SK-N-SH treated with all-trans-retinoic acid at 6 μM for 48 hours (cell line): ENCODE measurements around the gene HECTD4.

Source experiments
- ATAC-seq: fragments of 200-7000 bp; cut with Tn5 transposase; 3 replicates; pipeline ENCODE4 v1.9.1; 2020; ENCODE audit warnings: mild to moderate bottlenecking, moderate library complexity
- ARNTL ChIP-seq: fragments of 450-650 bp; formaldehyde crosslinking; IDR thresholded peaks from 2 replicates; pipeline ENCODE4 v1.5.0; 2020; ENCODE audit warnings: low read depth, mild to moderate bottlenecking, moderate library complexity, borderline replicate concordance
- BACH2 ChIP-seq: fragments of 250-450 bp; sonication (Bioruptor Pico); IDR thresholded peaks from 2 replicates; pipeline ENCODE4 v1.9.0; 2021; ENCODE audit warnings: mild to moderate bottlenecking, borderline replicate concordance
- CSDC2 ChIP-seq: fragments of 250-450 bp; sonication (Bioruptor Pico); IDR thresholded peaks from 2 replicates; pipeline ENCODE4 v1.5.0; 2020; ENCODE audit warnings: mild to moderate bottlenecking, moderate library complexity
- ESRRG ChIP-seq: fragments of 250-450 bp; sonication (Bioruptor Pico); IDR thresholded peaks from 2 replicates; pipeline ENCODE4 v1.6.1; 2021; ENCODE audit warnings: mild to moderate bottlenecking
- GLIS3 ChIP-seq: fragments of 250-450 bp; sonication (Bioruptor Pico); IDR thresholded peaks from 2 replicates; pipeline ENCODE4 v1.5.0; 2020; ENCODE audit warnings: mild to moderate bottlenecking, moderate library complexity
- ISL1 ChIP-seq: fragments of 250-450 bp; sonication (Bioruptor Pico); IDR thresholded peaks from 2 replicates; pipeline ENCODE4 v2.1.2; 2022; ENCODE audit warnings: mild to moderate bottlenecking, moderate library complexity
- OSR1 ChIP-seq: fragments of 250-450 bp; sonication (Bioruptor Pico); IDR thresholded peaks from 2 replicates; pipeline ENCODE4 v1.8.0; 2022; ENCODE audit warnings: moderate library complexity, mild to moderate bottlenecking, inconsistent platforms
- PPARA ChIP-seq: fragments of 250-450 bp; sonication (Bioruptor Pico); IDR thresholded peaks from 2 replicates; pipeline ENCODE4 v1.5.0; 2020; ENCODE audit warnings: mild to moderate bottlenecking, borderline replicate concordance
- RARB ChIP-seq: fragments of 250-450 bp; sonication (Bioruptor Pico); IDR thresholded peaks from 2 replicates; pipeline ENCODE4 v1.8.0; 2021; ENCODE audit warnings: mild to moderate bottlenecking, moderate library complexity
- SNAI2 ChIP-seq: fragments of 250-450 bp; sonication (Bioruptor Pico); IDR thresholded peaks from 2 replicates; pipeline ENCODE4 v1.5.0; 2020; ENCODE audit warnings: mild to moderate bottlenecking, moderate library complexity
- TCF4 ChIP-seq: fragments of 250-450 bp; sonication (Bioruptor Pico); IDR thresholded peaks from 2 replicates; pipeline ENCODE4 v1.8.0; 2021; ENCODE audit warnings: mild to moderate bottlenecking, moderate library complexity, borderline replicate concordance
- TOX ChIP-seq: fragments of 250-450 bp; sonication (Bioruptor Pico); IDR thresholded peaks from 2 replicates; pipeline ENCODE4 v1.8.0; 2021; ENCODE audit warnings: mild to moderate bottlenecking, moderate library complexity, borderline replicate concordance
- ZC3H10 ChIP-seq: fragments of 250-450 bp; sonication (Bioruptor Pico); IDR thresholded peaks from 2 replicates; pipeline ENCODE4 v1.5.1; 2021; ENCODE audit warnings: mild to moderate bottlenecking, moderate library complexity
- ZFP3 ChIP-seq: fragments of 250-450 bp; sonication (Bioruptor Pico); IDR thresholded peaks from 2 replicates; pipeline ENCODE4 v1.5.0; 2020; ENCODE audit warnings: mild to moderate bottlenecking, moderate library complexity
- ZFP30 ChIP-seq: fragments of 450-650 bp; formaldehyde crosslinking; IDR thresholded peaks from 2 replicates; pipeline ENCODE4 v1.5.0; 2022; ENCODE audit warnings: mild to moderate bottlenecking, moderate library complexity
- ZNF565 ChIP-seq: fragments of 450-650 bp; formaldehyde crosslinking; conservative IDR thresholded peaks from 2 replicates; pipeline ENCODE4 v1.5.0; 2020; ENCODE audit warnings: low read depth, mild to moderate bottlenecking, moderate library complexity
- ZNF70 ChIP-seq: fragments of 450-650 bp; formaldehyde crosslinking; IDR thresholded peaks from 2 replicates; pipeline ENCODE4 v1.5.0; 2020; ENCODE audit warnings: mild to moderate bottlenecking, moderate library complexity
- ZNF8 ChIP-seq: fragments of 450-650 bp; formaldehyde crosslinking; IDR thresholded peaks from 2 replicates; pipeline ENCODE4 v1.5.0; 2020; ENCODE audit warnings: mild to moderate bottlenecking, moderate library complexity
- TF ChIP-seq, protein P1 (sequence below): fragments of 250-450 bp; sonication (Bioruptor Pico); IDR thresholded peaks from 2 replicates; pipeline ENCODE4 v1.5.1; 2021; ENCODE audit warnings: mild to moderate bottlenecking, moderate library complexity
- TF ChIP-seq, protein P2 (sequence below): fragments of 250-450 bp; sonication (Bioruptor Pico); IDR thresholded peaks from 2 replicates; pipeline ENCODE4 v1.5.1; 2020; ENCODE audit warnings: low read depth, mild to moderate bottlenecking, moderate library complexity
- TF ChIP-seq, protein P3 (sequence below): fragments of 250-450 bp; sonication (Bioruptor Pico); IDR thresholded peaks from 2 replicates; pipeline ENCODE4 v1.8.0; 2020; ENCODE audit warnings: mild to moderate bottlenecking, moderate library complexity, borderline replicate concordance
- TF ChIP-seq, protein P4 (sequence below): fragments of 250-450 bp; sonication (Bioruptor Pico); IDR thresholded peaks from 2 replicates; pipeline ENCODE4 v1.5.0; 2020; ENCODE audit warnings: mild to moderate bottlenecking, moderate library complexity

Gene HECTD4

DNA sequence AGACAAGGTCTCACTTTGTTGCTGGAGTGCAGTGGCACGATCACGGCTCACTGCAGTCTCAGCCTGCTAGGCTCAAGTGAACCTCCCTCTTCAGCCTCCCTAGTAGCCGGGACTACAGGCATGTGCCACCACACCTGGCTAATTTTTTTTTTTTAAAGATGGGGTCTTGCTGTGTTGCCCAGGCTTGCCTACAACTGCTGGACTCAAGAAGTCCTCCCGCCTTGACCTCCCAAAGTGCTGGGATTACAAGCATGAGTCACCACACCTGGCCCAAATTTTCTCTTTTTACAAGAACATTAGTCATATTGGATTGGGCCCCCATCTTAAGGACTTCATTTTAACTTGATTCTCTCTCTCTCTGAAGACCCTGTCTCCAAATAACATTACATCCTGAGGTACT, 7.0 kb upstream of the HECTD4 start (continued):
- TF ChIP-seq PPARA: no peak
- TF ChIP-seq ZC3H10 (CRISPR knock-in tag): no peak
- no peak for TF ChIP-seq ZNF70

DNA sequence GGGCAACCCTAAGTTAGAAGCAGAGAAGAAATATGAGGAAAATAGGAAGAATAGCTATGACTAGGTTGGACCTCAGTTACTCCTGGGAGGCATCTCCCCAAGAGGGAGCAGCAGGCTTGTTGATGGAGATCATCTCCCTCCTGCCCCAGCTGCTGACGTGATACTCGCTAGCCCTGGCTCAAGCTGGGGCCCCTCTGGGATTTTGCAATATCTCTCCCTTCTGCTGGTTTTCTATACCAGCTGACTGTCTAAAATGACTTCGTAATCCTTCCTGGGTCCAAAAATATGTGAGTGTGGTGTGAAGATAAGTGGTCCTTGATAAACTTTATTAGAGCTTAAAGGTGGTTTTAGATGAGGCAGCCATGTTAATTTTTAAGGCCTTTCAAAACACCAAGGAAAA, 4.5 kb upstream of the HECTD4 start:
- TF ChIP-seq ZFP30 (CRISPR knock-in tag): no peak
- TF ChIP-seq, protein P1, sequence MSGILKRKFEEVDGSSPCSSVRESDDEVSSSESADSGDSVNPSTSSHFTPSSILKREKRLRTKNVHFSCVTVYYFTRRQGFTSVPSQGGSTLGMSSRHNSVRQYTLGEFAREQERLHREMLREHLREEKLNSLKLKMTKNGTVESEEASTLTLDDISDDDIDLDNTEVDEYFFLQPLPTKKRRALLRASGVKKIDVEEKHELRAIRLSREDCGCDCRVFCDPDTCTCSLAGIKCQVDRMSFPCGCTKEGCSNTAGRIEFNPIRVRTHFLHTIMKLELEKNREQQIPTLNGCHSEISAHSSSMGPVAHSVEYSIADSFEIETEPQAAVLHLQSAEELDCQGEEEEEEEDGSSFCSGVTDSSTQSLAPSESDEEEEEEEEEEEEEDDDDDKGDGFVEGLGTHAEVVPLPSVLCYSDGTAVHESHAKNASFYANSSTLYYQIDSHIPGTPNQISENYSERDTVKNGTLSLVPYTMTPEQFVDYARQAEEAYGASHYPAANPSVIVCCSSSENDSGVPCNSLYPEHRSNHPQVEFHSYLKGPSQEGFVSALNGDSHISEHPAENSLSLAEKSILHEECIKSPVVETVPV (CRISPR knock-in tag): no peak
- TF ChIP-seq RARB (CRISPR knock-in tag): no peak
- no peak for TF ChIP-seq SNAI2
- TF ChIP-seq TCF4 (CRISPR knock-in tag): no peak
- TF ChIP-seq, protein P2, sequence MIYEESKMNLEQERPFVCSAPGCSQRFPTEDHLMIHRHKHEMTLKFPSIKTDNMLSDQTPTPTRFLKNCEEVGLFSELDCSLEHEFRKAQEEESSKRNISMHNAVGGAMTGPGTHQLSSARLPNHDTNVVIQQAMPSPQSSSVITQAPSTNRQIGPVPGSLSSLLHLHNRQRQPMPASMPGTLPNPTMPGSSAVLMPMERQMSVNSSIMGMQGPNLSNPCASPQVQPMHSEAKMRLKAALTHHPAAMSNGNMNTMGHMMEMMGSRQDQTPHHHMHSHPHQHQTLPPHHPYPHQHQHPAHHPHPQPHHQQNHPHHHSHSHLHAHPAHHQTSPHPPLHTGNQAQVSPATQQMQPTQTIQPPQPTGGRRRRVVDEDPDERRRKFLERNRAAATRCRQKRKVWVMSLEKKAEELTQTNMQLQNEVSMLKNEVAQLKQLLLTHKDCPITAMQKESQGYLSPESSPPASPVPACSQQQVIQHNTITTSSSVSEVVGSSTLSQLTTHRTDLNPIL: no peak
- no peak for TF ChIP-seq BACH2 (CRISPR knock-in tag)
- TF ChIP-seq ARNTL (CRISPR knock-in tag): no peak
- no peak for TF ChIP-seq ZNF565 (CRISPR knock-in tag)
- TF ChIP-seq ZNF8 (CRISPR knock-in tag): no peak
- TF ChIP-seq ISL1: no peak
- no peak for TF ChIP-seq TOX (CRISPR knock-in tag)
- TF ChIP-seq PPARA: no peak
- TF ChIP-seq, protein P3, sequence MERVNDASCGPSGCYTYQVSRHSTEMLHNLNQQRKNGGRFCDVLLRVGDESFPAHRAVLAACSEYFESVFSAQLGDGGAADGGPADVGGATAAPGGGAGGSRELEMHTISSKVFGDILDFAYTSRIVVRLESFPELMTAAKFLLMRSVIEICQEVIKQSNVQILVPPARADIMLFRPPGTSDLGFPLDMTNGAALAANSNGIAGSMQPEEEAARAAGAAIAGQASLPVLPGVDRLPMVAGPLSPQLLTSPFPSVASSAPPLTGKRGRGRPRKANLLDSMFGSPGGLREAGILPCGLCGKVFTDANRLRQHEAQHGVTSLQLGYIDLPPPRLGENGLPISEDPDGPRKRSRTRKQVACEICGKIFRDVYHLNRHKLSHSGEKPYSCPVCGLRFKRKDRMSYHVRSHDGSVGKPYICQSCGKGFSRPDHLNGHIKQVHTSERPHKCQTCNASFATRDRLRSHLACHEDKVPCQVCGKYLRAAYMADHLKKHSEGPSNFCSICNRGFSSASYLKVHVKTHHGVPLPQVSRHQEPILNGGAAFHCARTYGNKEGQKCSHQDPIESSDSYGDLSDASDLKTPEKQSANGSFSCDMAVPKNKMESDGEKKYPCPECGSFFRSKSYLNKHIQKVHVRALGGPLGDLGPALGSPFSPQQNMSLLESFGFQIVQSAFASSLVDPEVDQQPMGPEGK: no peak
- TF ChIP-seq OSR1 (CRISPR knock-in tag): no peak
- TF ChIP-seq GLIS3 (CRISPR knock-in tag): no peak
- ATAC-seq: no peak

DNA sequence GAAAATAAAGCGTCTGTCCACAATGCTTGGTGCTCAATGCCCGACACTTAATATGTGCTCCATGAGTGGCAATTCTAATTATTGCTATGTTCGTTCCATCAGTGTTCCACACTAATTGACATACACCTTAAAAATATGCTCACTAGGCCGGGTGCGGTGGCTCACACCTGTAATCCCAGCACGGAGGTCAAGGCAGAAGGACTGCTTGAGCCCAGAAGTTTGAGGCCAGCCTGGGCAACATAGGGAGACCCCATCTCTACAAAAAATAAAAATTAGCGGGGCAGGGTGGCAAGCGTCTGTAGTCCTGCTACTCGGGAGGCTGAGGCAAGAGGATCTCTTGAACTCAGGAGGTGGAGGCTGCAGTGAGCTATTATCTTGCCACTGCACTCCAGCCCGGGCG, 635 bp upstream of the HECTD4 start:
- TF ChIP-seq ZC3H10 (CRISPR knock-in tag) (no peak), ZNF565 (CRISPR knock-in tag) (no peak), PPARA (no peak), CSDC2 (no peak), ZFP3 (CRISPR knock-in tag) (no peak), ZNF70 (no peak), TOX (CRISPR knock-in tag) (no peak), SNAI2 (no peak), RARB (CRISPR knock-in tag) (no peak), ESRRG (CRISPR knock-in tag) (no peak), ISL1 (no peak), OSR1 (CRISPR knock-in tag) (no peak), TCF4 (CRISPR knock-in tag) (no peak), ZNF8 (CRISPR knock-in tag) (no peak), ZFP30 (CRISPR knock-in tag) (no peak), BACH2 (CRISPR knock-in tag) (no peak)
- TF ChIP-seq, protein P4, sequence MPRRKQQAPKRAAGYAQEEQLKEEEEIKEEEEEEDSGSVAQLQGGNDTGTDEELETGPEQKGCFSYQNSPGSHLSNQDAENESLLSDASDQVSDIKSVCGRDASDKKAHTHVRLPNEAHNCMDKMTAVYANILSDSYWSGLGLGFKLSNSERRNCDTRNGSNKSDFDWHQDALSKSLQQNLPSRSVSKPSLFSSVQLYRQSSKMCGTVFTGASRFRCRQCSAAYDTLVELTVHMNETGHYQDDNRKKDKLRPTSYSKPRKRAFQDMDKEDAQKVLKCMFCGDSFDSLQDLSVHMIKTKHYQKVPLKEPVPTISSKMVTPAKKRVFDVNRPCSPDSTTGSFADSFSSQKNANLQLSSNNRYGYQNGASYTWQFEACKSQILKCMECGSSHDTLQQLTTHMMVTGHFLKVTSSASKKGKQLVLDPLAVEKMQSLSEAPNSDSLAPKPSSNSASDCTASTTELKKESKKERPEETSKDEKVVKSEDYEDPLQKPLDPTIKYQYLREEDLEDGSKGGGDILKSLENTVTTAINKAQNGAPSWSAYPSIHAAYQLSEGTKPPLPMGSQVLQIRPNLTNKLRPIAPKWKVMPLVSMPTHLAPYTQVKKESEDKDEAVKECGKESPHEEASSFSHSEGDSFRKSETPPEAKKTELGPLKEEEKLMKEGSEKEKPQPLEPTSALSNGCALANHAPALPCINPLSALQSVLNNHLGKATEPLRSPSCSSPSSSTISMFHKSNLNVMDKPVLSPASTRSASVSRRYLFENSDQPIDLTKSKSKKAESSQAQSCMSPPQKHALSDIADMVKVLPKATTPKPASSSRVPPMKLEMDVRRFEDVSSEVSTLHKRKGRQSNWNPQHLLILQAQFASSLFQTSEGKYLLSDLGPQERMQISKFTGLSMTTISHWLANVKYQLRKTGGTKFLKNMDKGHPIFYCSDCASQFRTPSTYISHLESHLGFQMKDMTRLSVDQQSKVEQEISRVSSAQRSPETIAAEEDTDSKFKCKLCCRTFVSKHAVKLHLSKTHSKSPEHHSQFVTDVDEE: no peak
- TF ChIP-seq, protein P2: no peak
- TF ChIP-seq, protein P3: no peak
- TF ChIP-seq, all 23 proteins: peak for 0

More for the DNA sequence above, 635 bp upstream of the HECTD4 start:
- ATAC-seq: no peak
